HG02970 (cell line): Measurements from ENCODE around the gene KY.
"Not testable (repeated sequence)": the region's sequence is repeated elsewhere in the genome, so short reads cannot be mapped to it uniquely, and the experiment has no call there.

ENCODE experiments used
- ATAC-seq: cut with Tn5 transposase; IDR thresholded peaks from one replicate; pipeline ENCODE4 v1.9.1; 2021; ENCODE audit warnings: mild to moderate bottlenecking, moderate library complexity, moderate number of reproducible peaks; ENCODE audit not compliant: unreplicated experiment, low FRiP score

Gene KY

DNA sequence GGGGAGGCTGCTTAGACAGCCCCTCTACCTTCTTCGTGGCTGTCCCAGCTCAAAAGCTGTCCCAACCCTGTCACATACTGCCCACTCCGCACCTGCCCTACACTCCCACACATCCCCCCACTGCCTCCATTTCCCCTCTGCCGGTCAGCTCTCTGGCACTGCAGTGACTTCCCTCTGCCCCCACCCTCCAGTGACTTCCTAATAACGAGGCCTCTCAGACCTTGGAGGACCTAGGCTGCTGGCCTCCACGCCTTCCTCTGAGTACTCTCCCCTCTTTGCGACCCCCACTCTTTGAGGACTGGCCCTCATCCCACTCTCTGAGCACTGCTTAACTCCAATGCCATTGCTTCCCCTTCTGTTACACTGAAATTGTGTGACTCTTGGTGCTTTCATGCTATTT lies 45.3 kb downstream of the KY start:
- ATAC-seq, result no peak

DNA sequence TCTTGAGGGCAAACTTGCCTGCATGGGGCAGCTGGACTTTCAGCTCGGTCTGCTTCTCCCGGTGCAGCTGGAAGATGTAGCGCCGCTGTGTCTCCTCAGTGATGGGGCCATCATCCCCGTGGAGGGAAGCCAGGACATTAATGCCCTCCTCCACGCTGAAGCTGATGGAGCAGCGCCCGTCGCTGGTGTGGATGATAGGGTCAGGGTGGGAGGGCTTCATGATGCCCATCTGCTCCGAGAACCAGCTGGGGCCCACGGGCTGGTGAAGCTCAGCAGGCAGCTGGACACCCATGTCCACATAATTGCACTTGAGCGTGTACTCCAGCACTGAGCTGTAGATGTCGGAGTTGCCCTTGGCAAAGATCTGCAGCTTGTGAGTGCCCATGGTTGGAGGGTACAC lies 46.9 kb downstream of the KY start:
- ATAC-seq, result no peak

DNA sequence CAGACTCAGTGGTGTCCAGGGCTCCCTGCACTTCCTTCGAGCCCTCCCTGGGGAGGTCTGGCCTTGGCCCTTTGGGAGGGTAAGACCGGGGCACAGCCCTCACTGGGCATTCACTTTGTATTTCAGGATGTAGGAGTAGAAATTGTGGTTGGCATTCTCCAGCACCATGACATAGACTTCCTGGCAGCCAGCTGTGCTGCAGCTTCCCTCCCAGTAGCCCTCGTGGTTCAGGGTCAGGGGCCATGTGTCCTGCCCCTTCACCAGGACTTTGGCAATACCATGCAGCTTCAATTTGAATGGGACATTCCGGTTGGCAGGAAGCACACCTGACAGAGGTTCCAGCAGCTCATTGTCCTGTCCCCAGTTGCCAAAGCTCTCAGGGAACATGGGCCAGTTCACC lies 47.3 kb downstream of the KY start:
- ATAC-seq, result no peak

DNA sequence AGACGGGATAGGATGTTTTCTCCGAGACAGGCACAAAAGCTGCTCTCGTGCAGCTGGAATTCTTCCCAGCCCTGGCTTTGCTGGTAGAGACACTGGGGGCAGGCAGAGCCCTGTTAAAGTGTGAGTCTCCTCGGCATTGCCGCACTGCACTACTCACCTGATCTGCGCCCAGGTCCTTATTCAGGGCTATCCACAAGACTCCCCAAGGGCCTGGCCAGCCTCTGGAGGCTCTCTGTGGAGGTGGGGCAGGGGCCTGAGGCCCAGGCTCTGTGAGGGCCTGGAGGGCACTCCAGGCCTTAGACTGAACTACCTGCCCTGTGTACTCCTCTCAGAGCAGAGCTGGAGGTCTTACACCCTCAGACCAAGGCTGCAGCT lies 48.4 kb downstream of the KY start:
- ATAC-seq, result no peak

DNA sequence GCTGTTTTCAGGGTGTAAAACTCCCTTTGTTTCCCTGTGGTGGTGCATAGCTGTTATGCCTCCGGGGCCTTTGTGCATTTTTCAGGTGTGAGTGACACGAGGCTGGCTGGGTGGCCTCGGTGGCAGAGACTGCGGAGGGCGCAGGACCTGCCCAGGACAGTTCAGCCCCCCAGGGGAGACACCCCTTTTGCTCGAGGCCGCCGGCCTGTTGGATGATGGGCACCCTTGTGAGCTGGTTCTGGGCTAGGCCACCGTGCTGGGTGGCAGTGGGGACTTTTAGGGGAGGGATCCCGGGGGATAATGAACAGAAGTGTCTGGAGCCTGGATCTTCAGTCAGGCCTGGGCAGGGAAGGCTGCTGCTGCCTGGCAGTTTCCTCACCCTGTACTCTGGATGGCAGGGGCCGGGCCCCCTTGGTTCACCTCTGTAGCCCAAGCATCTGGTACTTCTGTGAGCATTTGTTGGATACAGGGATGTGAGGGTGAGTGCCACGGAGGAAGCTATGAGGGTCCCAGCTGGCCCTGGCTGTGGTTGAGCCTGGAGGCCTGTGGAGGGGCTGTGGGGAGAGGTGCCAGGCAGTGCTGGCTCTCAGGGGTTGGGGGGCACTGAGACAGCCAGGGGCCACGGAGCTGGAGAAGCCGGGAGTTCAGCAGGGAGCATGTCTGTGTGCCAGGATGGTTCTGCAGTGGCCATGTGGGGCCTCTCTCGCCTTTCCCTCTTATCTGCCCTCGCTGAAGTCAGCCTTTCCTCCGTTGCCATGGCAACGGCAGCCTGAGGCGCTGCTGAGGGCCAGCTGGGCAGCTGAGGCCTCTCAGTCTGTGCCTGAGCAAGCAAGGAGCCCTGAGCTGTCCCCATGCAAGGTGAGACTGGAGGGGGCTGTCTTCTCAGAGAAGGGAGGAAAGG lies 49.0 kb downstream of the KY start:
- no peak for ATAC-seq

DNA sequence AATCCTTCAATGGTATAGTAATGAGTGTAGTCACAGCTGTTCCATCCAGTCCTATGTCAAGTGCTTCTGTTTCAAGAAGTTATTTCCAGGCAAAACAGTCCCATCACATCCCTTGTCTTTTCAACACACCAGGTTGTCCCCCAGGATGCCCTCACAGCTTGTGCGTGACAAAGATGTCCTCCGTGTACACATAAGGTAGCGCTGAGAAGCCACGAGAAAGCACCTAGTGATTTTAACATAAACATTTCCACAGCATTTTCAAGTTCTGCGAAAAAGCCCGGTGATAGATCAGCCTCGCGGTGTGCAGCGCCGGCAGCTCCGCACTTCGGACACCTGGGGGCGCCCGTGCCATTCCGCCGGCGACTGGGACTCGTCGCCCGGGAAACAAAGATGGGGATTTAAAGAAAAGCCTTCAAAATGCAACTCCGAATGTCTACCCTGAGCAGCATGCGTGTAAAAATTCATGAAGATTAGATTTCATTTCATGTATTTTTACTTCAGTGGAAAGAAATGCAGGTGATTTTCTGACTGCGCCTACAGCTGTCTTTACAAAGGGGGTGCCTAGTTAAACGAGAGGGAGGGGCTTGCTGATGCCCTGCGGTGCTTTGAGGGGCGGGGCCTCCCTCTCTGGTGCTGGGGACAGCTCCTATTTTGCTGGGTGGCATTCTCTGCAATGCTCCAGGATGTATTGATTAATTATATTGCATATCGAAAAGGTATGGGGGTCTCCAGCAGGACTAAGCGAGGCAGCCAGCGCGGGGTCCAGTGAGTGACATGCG lies 49.9 kb downstream of the KY start:
- no peak for ATAC-seq

DNA sequence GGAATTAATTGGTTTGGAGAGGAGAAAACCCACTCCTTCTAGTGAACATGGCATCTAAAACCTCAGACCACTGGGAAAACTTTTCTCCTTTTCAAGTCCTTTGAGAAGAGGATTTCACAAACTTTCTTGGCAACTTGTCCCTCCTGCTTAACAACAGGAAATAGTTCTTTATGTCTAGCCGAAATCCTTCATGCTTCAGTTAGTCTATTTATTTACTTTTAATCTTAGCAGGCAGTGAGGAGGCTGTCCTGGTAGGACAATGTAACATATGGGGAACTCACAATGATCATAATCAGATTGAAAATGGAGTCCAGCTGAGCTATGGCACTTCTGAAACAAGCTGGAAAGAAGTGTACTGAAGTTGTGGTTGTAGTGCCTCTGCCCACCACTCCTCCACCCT lies 50.6 kb downstream of the KY start:
- ATAC-seq, result no peak

DNA sequence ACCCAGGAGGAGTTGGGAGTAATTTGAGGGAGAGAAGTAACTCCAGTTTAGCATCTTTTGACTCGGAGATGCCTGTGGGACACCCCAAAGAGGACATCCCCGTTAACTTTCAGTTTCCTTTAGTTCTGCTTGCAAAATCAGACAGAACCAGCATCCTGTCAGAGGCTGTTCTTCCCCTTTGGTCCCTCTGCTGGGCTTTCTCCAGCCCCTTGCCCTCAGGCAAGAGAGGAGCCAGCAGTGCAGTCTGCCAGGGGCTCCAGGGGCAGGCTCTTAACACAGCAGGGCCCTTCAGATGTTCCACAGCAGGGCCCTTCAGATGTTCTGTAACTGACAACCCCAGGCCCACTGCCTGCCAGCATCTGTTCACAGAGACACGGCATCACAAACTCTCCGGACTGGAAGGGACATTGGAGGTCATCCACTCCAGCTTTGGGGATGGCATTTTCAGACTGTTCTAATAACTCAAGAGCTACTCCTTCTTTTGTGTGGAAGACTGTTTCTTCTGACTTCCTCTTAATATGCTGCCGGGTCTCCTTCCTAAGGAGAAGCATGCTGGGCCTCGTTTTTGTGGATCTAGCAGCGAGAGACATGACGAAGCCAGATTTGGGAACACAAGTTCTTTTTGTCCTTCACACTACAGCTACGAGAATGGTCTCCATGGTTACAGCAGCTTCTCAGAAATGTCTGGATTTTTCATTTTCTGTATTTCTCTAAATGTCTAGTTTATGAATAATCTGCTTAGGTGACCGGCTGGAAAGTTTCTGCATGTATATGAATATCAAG lies 51.9 kb downstream of the KY start:
- ATAC-seq, result no peak

DNA sequence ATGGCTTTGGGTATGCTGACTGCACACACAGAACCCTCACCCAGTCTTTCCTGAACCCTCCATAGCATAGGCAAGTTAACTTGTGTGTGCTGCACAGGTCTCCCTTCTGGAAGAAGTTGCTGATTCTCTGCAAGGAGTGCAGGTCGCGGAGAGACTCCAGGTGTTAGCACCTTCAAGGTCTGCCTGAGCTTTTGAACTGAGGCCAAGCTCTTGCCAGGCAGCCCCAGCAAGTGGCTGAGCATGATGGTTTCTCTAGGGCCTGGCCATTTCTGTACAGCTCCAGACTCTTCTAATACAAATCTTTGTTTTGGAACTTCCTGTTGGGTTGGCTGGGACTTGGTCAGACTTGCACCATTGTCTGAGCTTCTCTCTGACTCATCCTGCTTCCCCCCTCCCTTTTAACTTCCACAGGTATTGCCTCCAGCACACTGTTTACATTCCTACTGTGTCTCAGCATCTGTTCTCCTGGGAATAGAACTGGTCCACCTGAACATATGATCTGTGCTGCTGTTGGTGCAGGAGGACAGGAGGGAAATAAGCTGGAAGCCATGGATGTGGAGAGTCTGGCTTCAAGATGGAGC lies 53.3 kb downstream of the KY start:
- ATAC-seq, result no peak

DNA sequence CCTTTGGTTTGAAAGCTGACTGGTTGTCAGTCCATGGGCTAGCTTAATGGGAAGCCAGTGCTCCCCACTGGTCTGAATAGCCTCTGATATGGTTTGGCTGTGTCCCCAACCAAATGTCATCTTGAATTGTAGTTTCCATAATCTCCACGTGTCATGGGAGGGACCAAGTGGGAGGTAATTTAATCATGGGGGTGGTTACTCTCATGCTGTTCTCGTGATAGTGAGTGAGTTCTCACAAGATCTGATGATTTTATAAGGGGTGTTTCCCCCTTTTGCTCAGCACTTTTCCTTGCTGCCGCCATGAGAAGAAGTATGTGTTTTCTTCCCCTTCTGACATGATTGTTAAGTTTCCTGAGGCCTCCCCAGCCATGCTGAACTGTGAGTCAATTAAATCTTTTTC lies 55.8 kb downstream of the KY start:
- not testable (repeated sequence) for ATAC-seq

DNA sequence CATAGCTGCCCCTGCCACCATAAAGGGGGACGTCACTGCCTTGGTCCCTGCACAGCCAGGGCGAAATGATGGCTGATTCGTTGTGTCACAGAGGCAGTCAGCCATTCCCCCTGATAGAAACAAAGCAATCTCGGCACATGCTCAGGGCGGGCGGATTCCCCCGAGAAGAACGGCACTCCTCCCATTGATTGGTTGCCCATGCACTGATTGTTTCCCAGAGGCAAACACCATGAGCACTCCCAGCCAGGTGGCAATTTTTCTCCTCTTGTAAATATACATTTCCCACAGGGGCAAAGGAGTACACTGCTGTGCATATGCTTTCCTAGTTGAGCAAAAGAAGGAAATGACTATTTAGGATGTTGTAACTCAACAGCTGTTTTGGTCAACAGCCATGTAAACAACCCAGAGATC lies 56.5 kb downstream of the KY start:
- no peak for ATAC-seq

DNA sequence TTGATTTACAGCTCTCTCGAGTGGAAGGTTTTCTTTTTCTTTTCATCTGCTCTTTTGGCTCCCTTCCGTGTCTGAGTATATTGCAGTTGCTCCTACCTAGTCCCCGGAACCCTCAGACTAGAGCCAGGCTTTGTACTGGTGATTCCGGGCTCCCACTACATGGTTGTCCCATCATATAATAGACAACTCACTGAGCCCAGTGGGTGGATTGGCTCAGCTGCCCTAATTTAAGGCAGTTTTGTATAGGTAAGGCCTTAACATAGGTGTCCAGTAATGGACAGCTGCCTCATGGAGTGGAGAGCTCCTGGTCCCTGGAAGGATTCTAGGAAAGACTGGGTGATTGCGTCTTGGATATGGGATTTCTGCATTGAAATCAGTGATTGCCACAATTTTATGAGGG lies 58.0 kb downstream of the KY start:
- ATAC-seq, result no peak

DNA sequence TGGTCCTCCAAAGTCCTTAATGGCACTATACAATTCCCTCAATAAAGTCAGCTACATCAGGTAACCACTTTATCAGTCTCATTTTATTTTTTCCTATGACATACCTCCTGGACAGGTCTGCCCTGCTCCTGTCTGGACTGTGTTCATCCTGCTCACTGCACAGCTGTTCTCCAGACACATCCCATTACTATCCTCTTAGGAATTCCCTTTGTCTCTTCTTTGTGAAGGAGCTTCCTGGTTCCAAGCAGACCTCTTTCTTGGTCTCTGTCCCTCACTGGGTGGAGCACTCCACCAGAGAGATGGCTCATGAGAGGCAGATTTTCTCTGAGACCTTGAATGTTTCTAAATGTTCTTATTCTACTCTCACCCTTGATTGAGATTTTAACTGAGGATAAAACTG lies 60.1 kb downstream of the KY start:
- ATAC-seq, result no peak

DNA sequence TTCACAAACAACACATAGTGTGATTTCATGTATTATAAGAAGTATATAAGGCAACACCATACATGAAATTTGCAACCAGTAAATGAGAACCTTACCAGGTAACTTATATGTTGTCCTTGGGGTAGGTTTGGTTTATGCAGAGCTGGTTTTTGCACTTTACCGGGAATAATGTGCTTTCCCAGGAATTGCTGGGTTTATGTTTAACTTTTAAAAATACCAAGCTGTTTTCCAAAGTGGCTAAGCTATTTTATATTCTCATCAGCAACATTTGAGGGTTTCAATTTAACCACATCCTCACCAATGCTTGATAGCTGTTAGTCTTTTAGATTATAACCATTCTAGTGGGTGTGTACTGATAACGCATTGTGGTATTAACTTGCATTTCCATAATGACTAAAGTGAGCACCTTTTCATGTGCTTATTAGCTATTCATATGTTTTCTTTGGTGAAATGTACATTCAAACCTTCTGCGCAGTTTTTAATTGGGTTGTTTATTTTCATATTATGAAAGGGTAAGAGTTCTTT lies 71.6 kb downstream of the KY start:
- ATAC-seq, result no peak

DNA sequence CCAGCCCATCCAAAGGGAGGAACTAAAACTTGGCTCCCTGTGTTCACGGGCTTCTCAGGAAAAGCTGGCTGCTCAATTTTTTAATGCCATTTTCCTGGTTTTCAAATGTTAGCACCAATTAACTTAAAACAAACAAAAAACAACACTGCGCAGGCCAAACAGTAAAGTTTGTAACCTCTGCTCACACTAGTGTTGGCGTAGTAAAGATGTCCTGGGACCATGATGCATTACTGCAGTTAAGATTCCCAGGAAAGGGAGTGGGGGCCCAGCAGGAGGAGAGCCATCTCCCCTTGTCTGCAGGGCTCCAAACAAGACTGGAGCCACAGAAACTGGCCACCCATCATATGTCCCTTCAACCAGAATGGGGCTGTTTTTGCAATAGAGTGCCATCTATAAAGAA lies 74.0 kb downstream of the KY start:
- ATAC-seq, result no peak

DNA sequence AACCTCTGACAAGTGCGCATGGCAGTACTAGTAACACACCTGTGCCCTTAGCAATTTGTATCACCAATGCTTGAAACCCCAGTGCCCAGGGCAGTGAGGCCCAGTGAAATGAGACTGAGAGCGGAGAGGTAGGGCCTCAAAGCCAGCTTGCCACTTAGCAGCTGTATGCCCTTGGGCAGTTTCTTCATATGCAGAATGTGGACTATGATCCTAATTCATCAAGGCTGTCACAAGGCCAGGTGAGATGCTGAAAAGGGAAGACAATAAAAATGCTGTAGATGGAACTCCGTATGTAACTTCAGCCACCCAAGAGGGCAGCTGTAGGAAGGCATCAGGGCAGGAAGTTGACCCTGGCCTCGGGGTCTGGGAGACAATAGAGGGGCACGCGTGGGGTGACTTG lies 74.4 kb downstream of the KY start:
- ATAC-seq, result no peak

DNA sequence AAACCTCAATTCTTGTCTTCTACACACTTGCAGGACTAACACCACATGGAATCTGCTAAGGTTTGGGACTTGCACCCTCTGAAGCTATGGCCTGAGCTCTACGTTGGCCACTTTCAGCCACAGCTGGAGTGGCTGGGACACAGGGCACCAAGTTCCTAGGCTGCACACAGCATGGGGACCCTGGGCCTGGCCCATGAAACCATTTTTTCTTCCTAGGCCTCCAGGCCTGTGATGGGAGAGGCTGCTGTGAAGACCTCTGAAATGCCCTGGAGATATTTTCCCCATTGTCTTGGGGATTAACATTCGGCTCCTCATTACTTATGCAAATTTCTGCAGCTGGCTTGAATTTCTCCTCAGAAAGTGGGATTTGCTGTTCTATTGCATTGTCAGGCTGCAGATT lies 80.9 kb downstream of the KY start:
- not testable (repeated sequence) for ATAC-seq

DNA sequence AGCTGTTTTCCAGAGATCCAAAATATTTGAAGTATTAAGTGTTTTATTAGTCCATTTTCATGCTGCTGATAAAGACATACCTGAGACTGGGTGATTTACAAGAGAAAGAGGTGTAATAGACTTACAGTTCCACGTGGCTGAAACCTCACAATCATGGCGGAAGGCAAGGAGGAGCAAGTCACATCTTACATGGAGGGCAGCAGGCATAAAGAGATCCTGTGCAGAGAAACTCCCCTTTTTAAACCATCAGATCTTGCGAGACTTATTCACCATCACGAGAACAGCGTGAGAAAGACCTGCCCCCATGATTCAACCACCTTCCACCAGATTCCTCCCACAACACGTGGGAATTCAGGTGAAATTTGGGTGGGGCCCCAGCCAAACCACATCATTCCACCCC lies 82.0 kb downstream of the KY start:
- ATAC-seq, result no peak

DNA sequence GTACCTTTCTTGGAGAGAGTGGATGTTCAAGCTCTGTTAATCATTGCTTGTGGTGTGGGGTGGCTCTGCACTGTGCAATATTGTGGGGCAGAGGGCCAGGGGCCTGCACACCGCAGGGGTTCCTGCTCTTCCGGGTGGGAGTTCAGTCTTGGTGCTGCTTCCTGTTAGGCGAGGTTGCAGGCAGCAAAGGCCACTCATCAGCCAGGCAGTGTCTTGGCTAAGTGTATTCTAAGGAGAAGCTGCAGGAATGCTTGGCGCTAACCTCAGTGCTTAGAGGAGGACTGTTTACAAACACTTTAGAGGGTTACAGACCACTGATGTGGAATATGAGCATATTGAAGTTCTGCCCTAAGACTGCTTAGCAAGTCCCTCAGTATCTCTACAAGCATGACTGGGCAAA lies 83.2 kb downstream of the KY start:
- ATAC-seq, result no peak

DNA sequence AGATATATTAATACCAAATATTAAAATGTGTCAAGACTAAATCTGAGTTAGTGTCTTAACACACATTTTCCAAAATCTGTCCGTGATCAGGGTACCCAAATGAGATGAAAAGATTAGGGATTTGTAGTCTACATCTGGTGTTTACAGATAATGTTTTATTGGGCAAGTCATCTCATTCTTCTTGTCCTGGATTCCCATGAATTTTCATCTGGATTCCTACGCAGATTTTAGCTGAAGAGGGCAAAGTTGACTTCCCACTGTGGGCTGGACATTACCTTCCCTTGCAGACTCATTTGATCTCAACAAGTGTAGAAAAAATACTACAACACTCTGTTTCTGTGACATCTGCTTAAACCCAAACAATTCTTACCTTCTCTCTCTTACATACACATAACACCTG lies 85.8 kb downstream of the KY start:
- ATAC-seq, result no peak

DNA sequence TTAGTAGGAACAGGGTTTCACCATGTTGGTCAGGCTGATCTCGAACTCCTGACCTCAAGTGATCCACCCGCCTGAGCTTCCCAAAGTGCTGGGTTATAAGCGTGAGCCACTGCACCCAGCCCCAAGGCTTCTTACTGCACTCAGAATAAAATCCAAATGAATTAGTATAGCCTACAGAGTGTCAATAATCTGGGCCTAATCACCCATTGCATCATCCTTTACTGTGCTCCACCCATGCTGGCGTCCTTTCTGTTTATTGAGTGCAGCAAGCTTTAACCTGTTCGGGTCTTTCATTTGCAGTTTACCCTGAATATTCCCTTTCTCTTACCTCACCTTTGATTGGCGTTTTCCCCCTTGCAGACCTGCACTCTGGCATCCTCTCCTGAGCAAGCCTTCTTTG lies 87.2 kb downstream of the KY start:
- ATAC-seq, result no peak
